Measurements from ENCODE around the gene SASS6. TPM values are rescaled to one million over a fixed set of nuclear protein-coding genes. Genes with fewer than 3 reads are reported as not detected.

SASS6 gene
- total RNA-seq, 1 donor from 2014 or later, result 7.0 TPM

- no peak for DNase-seq (ENCODE audit: low spot score in 2 of 2)
- TF ChIP-seq CTCF (IDR thresholded peaks at IDR 0.05), result no peak
- Histone ChIP-seq H3K4me1 (no peaks in the 10 kb centered on the region), H3K4me3 (no peak overlapping the region), H3K36me3 (peaks cover 14 to 19% of the 10 kb centered on the region in 2 donors), H3K27me3 (no peaks in the 10 kb centered on the region), H3K27ac (no peak overlapping the region), H3K9me3 (no peaks in the 10 kb centered on the region)
- intact Hi-C loops (cut with DNase I), result loop anchor here (10.0 kb wide), 1 partner anchor 1535 kb away; no protein-coding TSS in a partner anchor
Measured at GRCh38 chr1:100109554-100110066, 23.1 kb downstream of the SASS6 start.

- Histone ChIP-seq H3K36me3 (peaks cover 15 to 27% of the 10 kb centered on the region in 2 donors), H3K4me3 (no peak overlapping the region), H3K4me1 (no peaks in the 10 kb centered on the region), H3K27me3 (no peaks in the 10 kb centered on the region), H3K27ac (no peak overlapping the region), H3K9me3 (no peaks in the 10 kb centered on the region)
- DNase-seq (ENCODE audit: low spot score in 2 of 2), result no peak
- intact Hi-C loops (cut with DNase I), result loop anchor here (10.0 kb wide), 1 partner anchor 1537 kb away; no protein-coding TSS in a partner anchor
- no peak for TF ChIP-seq CTCF (IDR thresholded peaks at IDR 0.05)
Measured at GRCh38 chr1:100107696-100108095, 25.0 kb downstream of the SASS6 start.

- Histone ChIP-seq H3K9me3 (no peaks in the 10 kb centered on the region), H3K4me3 (no peak overlapping the region), H3K4me1 (no peaks in the 10 kb centered on the region), H3K27ac (no peak overlapping the region), H3K27me3 (no peaks in the 10 kb centered on the region), H3K36me3 (peaks cover 14 to 21% of the 10 kb centered on the region in 2 donors)
- DNase-seq (ENCODE audit: low spot score in 2 of 2), result no peak
- no peak for TF ChIP-seq CTCF (IDR thresholded peaks at IDR 0.05)
- intact Hi-C loops (cut with DNase I), result loop anchor here (10.0 kb wide), 1 partner anchor 1543 kb away; no protein-coding TSS in a partner anchor
Measured at GRCh38 chr1:100101564-100101963, 31.2 kb downstream of the SASS6 start.

- H3K27me3 ChIP-seq, result no peaks in the 10 kb centered on the region
- no peak overlapping the region for H3K4me3 ChIP-seq
- intact Hi-C loops (cut with DNase I), result loop anchor here (10.0 kb wide), 1 partner anchor 1545 kb away; no protein-coding TSS in a partner anchor
- H3K4me1 ChIP-seq, result no peaks in the 10 kb centered on the region
- DNase-seq (ENCODE audit: low spot score in 2 of 2), result no peak
- TF ChIP-seq CTCF (IDR thresholded peaks at IDR 0.05), result no peak
- H3K9me3 ChIP-seq, result no peaks in the 10 kb centered on the region
- H3K27ac ChIP-seq, result no peak overlapping the region
- peaks cover 6 to 13% of the 10 kb centered on the region in 2 donors for H3K36me3 ChIP-seq
Measured at GRCh38 chr1:100100202-100100601, 32.5 kb downstream of the SASS6 start.

GRCh38 chr1:100090471-100090870 is 42.3 kb downstream of the SASS6 start:
- Histone ChIP-seq H3K4me1 (no peaks in the 10 kb centered on the region), H3K9me3 (no peaks in the 10 kb centered on the region), H3K36me3 (peaks cover 0 to 10% of the 10 kb centered on the region in 2 donors), H3K27me3 (no peaks in the 10 kb centered on the region), H3K4me3 (no peak overlapping the region), H3K27ac (no peak overlapping the region)
- no peak for DNase-seq (ENCODE audit: low spot score in 2 of 2)
- no peak for TF ChIP-seq CTCF (IDR thresholded peaks at IDR 0.05)
- intact Hi-C loops (cut with DNase I), result no loop called here
